ENCODE measurements around the gene ZNF557. TPM values are rescaled to one million over a fixed set of nuclear protein-coding genes. Genes with fewer than 3 reads are reported as not detected.

ZNF557 gene
- total RNA-seq, 1 experiment from 2014 or later: 6.3 TPM

- CTCF ChIA-PET: no interaction called here
- Mint-ChIP-seq H3K36me3 (ENCODE audit: insufficient read depth, unreplicated experiment) (no peaks in the 10 kb centered on the region), H3K4me3 (ENCODE audit: low read depth, unreplicated experiment) (no peak overlapping the region), H3K4me1 (ENCODE audit: low read depth, unreplicated experiment) (no peaks in the 10 kb centered on the region), H3K27ac (ENCODE audit: unreplicated experiment) (no peak overlapping the region), H3K9me3 (ENCODE audit: low read depth, unreplicated experiment) (no peaks in the 10 kb centered on the region), H3K27me3 (ENCODE audit: unreplicated experiment) (no peaks in the 10 kb centered on the region)
- TF ChIP-seq CTCF (IDR thresholded peaks at IDR 0.05; ENCODE audit: unreplicated experiment): no peak
- BruUV-seq (replicated peaks): no TSS peak
- intact Hi-C loops (cut with micrococcal nuclease; ENCODE audit: unreplicated experiment): no loop called here
- no peak for DNase-seq
Measured at GRCh38 chr19:7109678-7110289, 40.3 kb downstream of the ZNF557 start.

GRCh38 chr19:7112675-7113074 is 43.2 kb downstream of the ZNF557 start:
- Mint-ChIP-seq H3K4me1 (ENCODE audit: low read depth, unreplicated experiment) (no peaks in the 10 kb centered on the region), H3K4me3 (ENCODE audit: low read depth, unreplicated experiment) (no peak overlapping the region), H3K9me3 (ENCODE audit: low read depth, unreplicated experiment) (no peaks in the 10 kb centered on the region), H3K27ac (ENCODE audit: unreplicated experiment) (no peak overlapping the region), H3K36me3 (ENCODE audit: insufficient read depth, unreplicated experiment) (no peaks in the 10 kb centered on the region), H3K27me3 (ENCODE audit: unreplicated experiment) (no peaks in the 10 kb centered on the region)
- no peak for TF ChIP-seq CTCF (IDR thresholded peaks at IDR 0.05; ENCODE audit: unreplicated experiment)
- intact Hi-C loops (cut with micrococcal nuclease; ENCODE audit: unreplicated experiment): no loop called here
- DNase-seq: no peak
- CTCF ChIA-PET: no interaction called here
- BruUV-seq (replicated peaks): no TSS peak

- Mint-ChIP-seq H3K4me3 (ENCODE audit: low read depth, unreplicated experiment) (no peak overlapping the region), H3K36me3 (ENCODE audit: insufficient read depth, unreplicated experiment) (no peaks in the 10 kb centered on the region), H3K4me1 (ENCODE audit: low read depth, unreplicated experiment) (no peaks in the 10 kb centered on the region), H3K27me3 (ENCODE audit: unreplicated experiment) (no peaks in the 10 kb centered on the region), H3K27ac (ENCODE audit: unreplicated experiment) (no peak overlapping the region), H3K9me3 (ENCODE audit: low read depth, unreplicated experiment) (no peaks in the 10 kb centered on the region)
- no peak for DNase-seq
- no TSS peak for BruUV-seq (replicated peaks)
- TF ChIP-seq CTCF (IDR thresholded peaks at IDR 0.05; ENCODE audit: unreplicated experiment): no peak
- intact Hi-C loops (cut with micrococcal nuclease; ENCODE audit: unreplicated experiment): no loop called here
- CTCF ChIA-PET: no interaction called here
Measured at GRCh38 chr19:7113233-7113632, 43.7 kb downstream of the ZNF557 start.

GRCh38 chr19:7115721-7116120 is 46.2 kb downstream of the ZNF557 start:
- no peaks in the 10 kb centered on the region for H3K9me3 Mint-ChIP-seq (ENCODE audit: low read depth, unreplicated experiment)
- H3K36me3 Mint-ChIP-seq (ENCODE audit: insufficient read depth, unreplicated experiment): no peaks in the 10 kb centered on the region
- no peaks in the 10 kb centered on the region for H3K4me1 Mint-ChIP-seq (ENCODE audit: low read depth, unreplicated experiment)
- H3K27ac Mint-ChIP-seq (ENCODE audit: unreplicated experiment): no peak overlapping the region
- TF ChIP-seq CTCF (IDR thresholded peaks at IDR 0.05; ENCODE audit: unreplicated experiment): no peak
- no TSS peak for BruUV-seq (replicated peaks)
- H3K4me3 Mint-ChIP-seq (ENCODE audit: low read depth, unreplicated experiment): no peak overlapping the region
- CTCF ChIA-PET: no interaction called here
- H3K27me3 Mint-ChIP-seq (ENCODE audit: unreplicated experiment): no peaks in the 10 kb centered on the region
- intact Hi-C loops (cut with micrococcal nuclease; ENCODE audit: unreplicated experiment): no loop called here
- no peak for DNase-seq

Measured in Calu3 (cell line).